DND-41 (cell line): ENCODE data around the gene ARRB1.

ENCODE experiments used
- ATAC-seq: fragments of 200-7000 bp; cut with Tn5 transposase; 3 replicates; pipeline ENCODE4 v1.9.1; 2021; ENCODE audit warnings: low read depth; ENCODE audit not compliant: insufficient read depth
- DNase-seq: peaks from one replicate; pipeline ENCODE4 v3.0.0-alpha.2; 2020
- H2AFZ ChIP-seq: 2 replicates; pipeline ENCODE4 v1.6.0; 2012; ENCODE audit warnings: low read depth, low read length
- H3K27ac ChIP-seq: 2 replicates; pipeline ENCODE4 v1.5.1; 2012; ENCODE audit warnings: low read length, inconsistent platforms
- H3K27me3 ChIP-seq: fragments of 200-600 bp; sonication (generic); 2 replicates; pipeline ENCODE4 v1.6.0; 2012; ENCODE audit warnings: low read length, mild to moderate bottlenecking, inconsistent platforms; ENCODE audit not compliant: insufficient read depth, poor library complexity
- H3K36me3 ChIP-seq: 2 replicates; pipeline ENCODE4 v1.5.1; 2012; ENCODE audit warnings: low read length, inconsistent platforms; ENCODE audit not compliant: insufficient read depth
- H3K4me1 ChIP-seq: 2 replicates; pipeline ENCODE4 v1.5.1; 2012; ENCODE audit warnings: mild to moderate bottlenecking, low read length; ENCODE audit not compliant: insufficient read depth
- H3K4me2 ChIP-seq: 2 replicates; pipeline ENCODE4 v1.6.0; 2012; ENCODE audit warnings: mild to moderate bottlenecking, moderate library complexity, low read length, inconsistent platforms; ENCODE audit not compliant: insufficient read depth
- H3K4me3 ChIP-seq, 2 experiments: fragments of 200-600 bp in 1 of 2; shearing (Covaris generic) in 1 of 2; 2 replicates each; pipeline ENCODE4 v1.5.1; 2012 to 2016; ENCODE audit warnings: inconsistent platforms in 2 of 2, low read length in 2 of 2, mild to moderate bottlenecking in 2 of 2, low read depth in 1 of 2, moderate library complexity in 1 of 2
- H3K79me2 ChIP-seq: 2 replicates; pipeline ENCODE4 v1.6.0; 2012; ENCODE audit warnings: low read length, inconsistent platforms; ENCODE audit not compliant: insufficient read depth
- H3K9ac ChIP-seq: 2 replicates; pipeline ENCODE4 v1.6.0; 2012; ENCODE audit warnings: low read depth, mild to moderate bottlenecking, inconsistent platforms, low read length, moderate library complexity
- H3K9me3 ChIP-seq: 2 replicates; pipeline ENCODE4 v1.5.1; 2012; ENCODE audit warnings: low read length, moderate library complexity, mild to moderate bottlenecking, inconsistent platforms; ENCODE audit not compliant: insufficient read depth, severe bottlenecking
- H4K20me1 ChIP-seq: 2 replicates; pipeline ENCODE4 v1.6.0; 2012; ENCODE audit warnings: low read length; ENCODE audit not compliant: insufficient read depth
- EZH2 ChIP-seq: IDR thresholded peaks from 3 replicates; pipeline ENCODE4 v1.6.1; 2012; ENCODE audit warnings: borderline replicate concordance, low read depth, mild to moderate bottlenecking, moderate library complexity, low read length, inconsistent platforms; ENCODE audit not compliant: severe bottlenecking
- TF ChIP-seq, protein P1 (sequence below): IDR thresholded peaks from 2 replicates; pipeline ENCODE4 v1.5.1; 2012; ENCODE audit warnings: borderline replicate concordance, low read length, moderate library complexity, mild to moderate bottlenecking; ENCODE audit not compliant: poor library complexity, severe bottlenecking; ENCODE audit errors: extremely low read depth

The ARRB1 gene

DNA sequence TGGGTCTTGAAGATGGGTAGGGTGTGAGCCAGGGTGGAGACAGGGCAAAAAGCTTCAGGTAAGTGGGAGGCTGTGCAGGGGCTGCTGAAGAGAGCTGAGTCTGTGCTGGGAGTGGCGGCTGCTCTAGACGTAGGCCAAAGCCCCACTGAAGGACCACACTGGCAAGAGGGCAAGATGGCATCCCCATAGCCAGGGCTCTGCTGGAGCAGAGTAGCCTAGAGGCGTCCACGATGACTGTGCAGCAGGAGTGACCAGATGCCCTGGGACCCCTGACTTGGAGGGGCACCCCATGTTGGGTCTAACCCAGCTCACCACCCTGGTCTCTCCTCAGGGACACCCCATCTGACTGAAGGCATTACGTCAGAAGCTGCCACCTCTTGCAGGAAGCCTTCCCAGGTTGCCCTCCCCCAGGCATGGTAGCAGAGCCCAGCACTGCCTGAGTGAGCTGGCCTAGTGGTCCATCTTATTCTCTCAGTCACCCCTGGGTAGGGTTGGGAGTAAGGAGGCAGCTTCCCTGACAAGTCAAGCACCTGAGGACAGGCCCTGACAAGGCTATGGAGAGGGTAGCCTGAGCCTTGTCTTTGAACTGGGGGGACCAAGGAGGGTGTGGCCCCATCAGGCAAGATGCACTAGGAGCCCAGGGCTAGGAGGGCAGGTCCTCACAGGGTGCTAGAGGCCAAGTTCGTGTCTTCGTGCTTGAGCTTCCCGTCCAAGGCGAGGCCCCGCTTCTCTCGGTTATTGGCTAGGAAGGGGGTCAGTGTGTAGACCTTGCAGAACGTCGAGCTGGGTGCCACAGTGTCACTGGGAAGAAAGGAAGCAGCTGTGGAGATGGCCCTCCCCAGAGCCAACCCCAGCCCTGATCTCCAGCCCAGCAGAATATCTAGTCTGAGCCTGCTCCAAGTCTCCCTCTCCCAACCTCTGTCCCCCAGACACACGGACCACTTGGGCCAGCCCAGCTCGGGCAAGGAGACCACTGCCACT lies 77.8 kb downstream of the ARRB1 start:
- Histone ChIP-seq H3K9ac (no peak overlapping the region), H3K27me3 (no peaks in the 10 kb centered on the region), H3K79me2 (no peaks in the 10 kb centered on the region), H3K9me3 (no peaks in the 10 kb centered on the region), H4K20me1 (no peaks in the 10 kb centered on the region), H2AFZ (no peak overlapping the region), H3K4me2 (no peak overlapping the region), H3K27ac (peak overlapping the region; percentile 36), H3K4me1 (peaks cover 29% of the 10 kb centered on the region), H3K4me3 (no peak overlapping the region), H3K36me3 (peaks cover 32% of the 10 kb centered on the region)
- no peak for ATAC-seq
- TF ChIP-seq, protein P1, sequence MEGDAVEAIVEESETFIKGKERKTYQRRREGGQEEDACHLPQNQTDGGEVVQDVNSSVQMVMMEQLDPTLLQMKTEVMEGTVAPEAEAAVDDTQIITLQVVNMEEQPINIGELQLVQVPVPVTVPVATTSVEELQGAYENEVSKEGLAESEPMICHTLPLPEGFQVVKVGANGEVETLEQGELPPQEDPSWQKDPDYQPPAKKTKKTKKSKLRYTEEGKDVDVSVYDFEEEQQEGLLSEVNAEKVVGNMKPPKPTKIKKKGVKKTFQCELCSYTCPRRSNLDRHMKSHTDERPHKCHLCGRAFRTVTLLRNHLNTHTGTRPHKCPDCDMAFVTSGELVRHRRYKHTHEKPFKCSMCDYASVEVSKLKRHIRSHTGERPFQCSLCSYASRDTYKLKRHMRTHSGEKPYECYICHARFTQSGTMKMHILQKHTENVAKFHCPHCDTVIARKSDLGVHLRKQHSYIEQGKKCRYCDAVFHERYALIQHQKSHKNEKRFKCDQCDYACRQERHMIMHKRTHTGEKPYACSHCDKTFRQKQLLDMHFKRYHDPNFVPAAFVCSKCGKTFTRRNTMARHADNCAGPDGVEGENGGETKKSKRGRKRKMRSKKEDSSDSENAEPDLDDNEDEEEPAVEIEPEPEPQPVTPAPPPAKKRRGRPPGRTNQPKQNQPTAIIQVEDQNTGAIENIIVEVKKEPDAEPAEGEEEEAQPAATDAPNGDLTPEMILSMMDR, result no peak
- no peak for TF ChIP-seq EZH2
- no peak for DNase-seq

DNA sequence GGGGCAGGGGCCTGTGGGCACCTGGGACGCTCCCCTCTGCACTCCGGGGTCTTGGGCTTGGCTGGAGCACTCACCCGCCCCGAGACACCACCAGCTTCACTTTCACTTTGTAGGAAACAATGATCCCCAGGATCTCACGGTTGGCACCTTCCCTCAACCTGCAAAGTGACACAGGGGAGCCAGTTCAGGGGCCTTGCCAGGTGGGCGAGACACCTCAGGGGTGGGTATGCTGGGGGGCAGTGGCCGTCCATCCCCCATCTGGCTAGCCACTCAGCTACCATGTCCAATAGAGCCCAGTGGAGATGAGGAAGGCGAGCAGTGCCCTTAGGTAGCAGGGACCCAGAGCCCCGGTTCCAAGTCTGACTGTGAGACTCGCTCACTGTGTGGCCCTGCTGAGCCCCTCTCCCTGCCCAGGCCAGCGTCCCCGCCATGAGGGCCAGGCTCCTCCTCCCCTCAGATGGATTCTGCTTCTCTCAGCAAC lies 78.6 kb downstream of the ARRB1 start:
- peaks cover 29% of the 10 kb centered on the region for H3K4me1 ChIP-seq
- ATAC-seq (no peak), DNase-seq (no peak)
- no peaks in the 10 kb centered on the region for H3K79me2 ChIP-seq
- 0 out of 2 replicates have a peak overlapping the region, but pooled peaks have one; percentile 22 for H3K27ac ChIP-seq
- H3K36me3 ChIP-seq, result peaks cover 24% of the 10 kb centered on the region
- no peak overlapping the region for H2AFZ ChIP-seq
- no peaks in the 10 kb centered on the region for H3K27me3 ChIP-seq
- no peaks in the 10 kb centered on the region for H3K9me3 ChIP-seq
- TF ChIP-seq, protein P1, result no peak
- no peak for TF ChIP-seq EZH2
- no peak overlapping the region for H3K4me3 ChIP-seq
- no peak overlapping the region for H3K4me2 ChIP-seq
- H4K20me1 ChIP-seq, result no peaks in the 10 kb centered on the region
- H3K9ac ChIP-seq, result no peak overlapping the region

DNA sequence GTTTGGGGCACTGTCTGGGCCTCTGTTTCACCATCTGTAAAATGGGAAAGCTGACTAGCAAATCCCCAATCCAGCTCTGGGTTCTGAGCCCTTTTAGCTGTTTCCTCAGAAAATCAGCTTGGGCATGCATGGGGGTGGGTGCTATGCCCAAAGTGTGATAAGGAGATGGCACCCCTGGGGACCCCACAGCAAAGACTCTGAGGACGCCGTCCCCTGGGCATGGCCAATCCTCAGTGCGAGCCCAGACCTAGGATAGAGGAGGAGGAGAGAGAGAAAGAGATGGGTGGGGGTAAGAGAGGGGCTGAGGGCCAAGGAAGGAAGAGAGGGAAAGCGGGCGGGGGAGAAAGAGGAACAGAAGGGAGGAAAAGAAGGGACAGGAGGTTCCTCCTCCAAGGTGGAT lies 79.1 kb downstream of the ARRB1 start:
- no peaks in the 10 kb centered on the region for H3K27me3 ChIP-seq
- peaks cover 27% of the 10 kb centered on the region for H3K4me1 ChIP-seq
- DNase-seq (no peak), ATAC-seq (no peak)
- H3K9ac ChIP-seq, result no peak overlapping the region
- peaks cover 21% of the 10 kb centered on the region for H3K36me3 ChIP-seq
- no peak overlapping the region for H2AFZ ChIP-seq
- H3K9me3 ChIP-seq, result no peaks in the 10 kb centered on the region
- H4K20me1 ChIP-seq, result no peaks in the 10 kb centered on the region
- H3K27ac ChIP-seq, result no peak overlapping the region
- H3K4me2 ChIP-seq, result no peak overlapping the region
- no peak overlapping the region for H3K4me3 ChIP-seq
- H3K79me2 ChIP-seq, result no peaks in the 10 kb centered on the region
- TF ChIP-seq EZH2, result no peak
- TF ChIP-seq, protein P1, result no peak
